SKM-1 treated with dmso at 0.1 percent for 144 hours (cell line): Measurements from ENCODE around the gene MSMO1.

Source experiments
- DNase-seq: peaks from one replicate; lab custom pipeline; 2025; ENCODE audit not compliant: unreplicated experiment; lab: John Stamatoyannopoulos, UW

MSMO1 gene

DNA sequence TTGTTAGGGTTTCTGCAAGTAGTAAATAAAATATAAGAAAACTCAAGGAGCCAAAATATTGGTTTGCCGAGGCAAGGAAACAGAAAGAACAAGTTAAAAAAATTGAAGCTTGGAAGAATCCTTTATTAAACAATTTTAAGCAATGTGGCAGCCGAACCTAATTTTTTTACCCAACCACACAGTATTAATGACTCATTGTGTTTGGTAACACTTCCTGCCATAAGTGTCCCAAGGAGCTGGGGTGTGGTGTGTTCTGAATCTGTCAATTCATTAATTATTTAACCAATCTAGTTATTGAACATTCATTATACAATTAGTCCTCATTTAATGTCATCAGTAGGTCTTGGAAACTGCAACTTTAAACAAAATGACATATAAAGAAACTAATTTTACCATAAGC, 32.0 kb downstream of the MSMO1 start:
- DNase-seq = no peak

DNA sequence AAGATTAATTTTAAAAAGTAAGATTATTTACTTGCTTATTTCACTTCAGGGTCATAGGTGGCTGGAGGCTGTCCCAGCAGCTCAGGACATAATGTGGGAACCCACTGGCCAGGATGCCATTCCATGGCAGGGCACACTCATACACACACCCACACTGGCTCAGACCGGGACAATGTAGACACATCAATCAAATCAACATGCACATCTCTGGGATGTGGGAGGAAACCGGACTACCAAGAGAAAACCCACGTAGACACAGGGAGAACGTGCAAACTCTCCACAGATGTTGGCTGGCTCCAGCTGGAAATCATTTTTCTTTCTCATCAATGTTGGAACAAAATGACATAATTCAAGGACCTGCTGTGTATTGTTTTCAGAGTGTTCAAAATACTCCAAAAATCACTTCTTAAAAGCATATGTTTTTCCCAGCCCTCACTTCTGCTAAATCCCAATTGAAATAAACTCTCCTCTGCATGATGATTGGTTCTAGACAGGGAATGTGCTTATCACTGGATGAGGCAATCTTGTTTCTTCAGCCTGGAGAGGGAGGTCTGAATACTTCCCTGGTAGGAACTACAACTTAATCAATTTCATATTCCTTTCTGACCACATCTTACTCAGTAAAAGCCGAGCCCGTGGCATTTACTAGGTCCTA, 32.7 kb downstream of the MSMO1 start:
- no peak for DNase-seq

DNA sequence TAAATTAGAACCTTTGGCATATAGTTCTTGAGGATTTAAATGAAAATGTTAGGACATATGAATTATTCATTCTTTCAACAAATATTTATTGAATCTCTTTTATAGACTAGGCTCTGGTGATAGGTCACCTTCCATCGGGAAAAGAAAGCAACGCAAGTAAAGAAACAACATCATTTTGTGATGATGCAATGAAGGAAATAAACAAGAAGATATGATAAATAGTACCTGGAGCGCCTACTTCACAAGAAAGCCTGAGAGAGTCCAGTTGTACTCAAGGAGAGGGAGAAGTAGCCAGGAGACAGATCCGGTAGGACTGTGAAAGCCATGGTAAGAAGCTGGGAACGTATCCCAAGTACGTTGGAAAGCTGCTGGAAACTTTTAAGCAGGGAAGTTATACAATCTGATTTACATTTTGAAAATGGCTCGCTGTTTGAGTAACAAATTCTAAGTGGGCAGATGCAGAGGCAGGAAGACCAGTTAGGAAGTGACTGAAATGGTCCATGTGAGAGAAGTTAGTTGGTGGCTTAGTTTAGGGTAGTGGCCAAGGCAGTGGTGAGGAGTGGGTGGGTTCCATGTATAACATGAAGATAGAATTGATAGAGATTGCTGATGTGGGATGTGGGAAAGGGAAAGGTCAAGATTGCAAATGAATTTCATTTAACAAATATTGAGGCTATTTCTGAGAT, 33.7 kb downstream of the MSMO1 start:
- DNase-seq = no peak

- no peak for DNase-seq
These were observed 34.3 kb downstream of the MSMO1 start for GRCh38 chr4:165361810-165362209.

DNA sequence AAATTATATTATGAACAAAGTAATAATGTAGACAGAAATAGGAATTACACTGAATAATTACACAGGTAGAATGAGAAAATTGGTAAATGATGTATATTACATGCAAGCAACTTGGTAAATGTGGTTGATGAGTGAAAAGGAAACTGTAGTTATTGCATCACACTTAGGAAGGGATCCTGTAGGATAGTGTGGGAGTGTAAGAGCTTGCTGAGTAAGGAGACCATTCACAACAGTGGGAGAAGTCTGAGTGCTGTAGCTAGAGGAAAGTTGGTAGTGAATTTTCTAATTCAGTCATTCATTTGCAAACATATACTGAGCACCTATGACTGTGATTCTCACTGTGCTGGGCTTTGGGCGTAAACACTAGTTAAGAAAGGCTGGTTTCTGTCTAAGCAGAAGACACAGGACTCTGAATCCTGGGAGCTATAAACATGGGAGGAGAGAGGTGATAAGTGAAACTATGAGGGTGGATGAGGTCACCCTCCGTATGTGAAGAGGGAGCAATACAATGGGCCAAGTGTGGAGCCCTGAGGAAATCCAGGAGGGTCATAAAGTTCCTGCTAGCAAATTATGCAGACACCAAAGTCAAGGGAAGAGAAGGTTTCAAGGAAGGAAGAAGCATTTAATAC, 37.1 kb downstream of the MSMO1 start:
- DNase-seq = no peak

DNA sequence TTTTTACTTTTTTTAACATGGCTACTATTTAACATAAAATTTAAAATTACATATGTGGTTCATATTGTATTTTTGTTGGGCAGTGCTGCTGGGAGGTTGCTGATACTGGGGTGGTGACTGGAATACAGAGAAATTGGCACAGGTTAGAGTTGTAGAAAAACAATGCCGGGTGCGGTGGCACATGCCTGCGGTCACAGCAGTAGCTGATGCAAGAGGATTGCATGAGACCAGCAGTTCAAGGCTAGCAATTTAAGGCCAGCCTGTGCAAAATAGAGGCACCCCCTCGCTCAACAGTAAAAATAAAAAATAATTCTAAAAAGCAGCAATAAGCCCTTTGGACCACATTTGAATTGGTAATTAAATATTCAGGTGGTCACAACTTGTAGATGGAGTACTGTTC, 39.6 kb downstream of the MSMO1 start:
- no peak for DNase-seq

DNA sequence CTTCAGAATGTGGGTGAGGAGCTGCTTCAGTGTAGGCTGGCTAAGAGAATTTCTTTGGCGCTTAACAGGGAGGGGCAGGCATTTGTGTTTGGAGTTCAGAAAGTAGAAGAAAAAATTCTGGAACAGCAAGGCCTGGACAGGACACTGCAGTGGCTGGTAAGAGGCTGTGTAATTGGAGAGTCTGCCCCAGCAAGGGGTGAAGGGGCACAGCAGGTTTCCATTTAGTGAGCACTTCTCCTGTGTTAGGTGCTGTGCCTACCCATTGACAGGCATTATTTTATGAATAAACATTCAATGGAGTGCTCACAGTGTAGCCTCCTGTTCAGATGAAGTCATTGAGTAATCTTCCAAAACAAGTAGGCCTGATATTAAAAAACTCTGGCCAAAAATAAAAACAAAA, 40.6 kb downstream of the MSMO1 start:
- DNase-seq = no peak

DNA sequence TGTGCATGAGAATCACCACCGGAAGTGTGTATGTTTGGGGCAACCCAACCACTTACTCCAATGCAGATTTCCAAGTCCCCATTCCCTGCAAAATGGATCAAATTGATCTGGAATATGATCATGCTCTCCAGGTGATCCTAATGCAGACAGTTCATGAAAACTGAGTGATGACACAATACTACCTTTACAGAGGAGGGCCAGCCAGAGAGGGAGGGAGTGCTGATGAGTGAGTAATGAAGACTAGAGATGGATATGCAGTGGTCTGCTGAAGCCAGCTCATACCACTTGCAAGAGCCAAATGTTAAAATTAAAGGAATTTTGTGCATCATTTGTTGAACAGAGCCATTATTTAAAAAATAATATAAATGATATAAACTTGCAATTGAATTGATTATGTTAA, 41.1 kb downstream of the MSMO1 start:
- DNase-seq = no peak

DNA sequence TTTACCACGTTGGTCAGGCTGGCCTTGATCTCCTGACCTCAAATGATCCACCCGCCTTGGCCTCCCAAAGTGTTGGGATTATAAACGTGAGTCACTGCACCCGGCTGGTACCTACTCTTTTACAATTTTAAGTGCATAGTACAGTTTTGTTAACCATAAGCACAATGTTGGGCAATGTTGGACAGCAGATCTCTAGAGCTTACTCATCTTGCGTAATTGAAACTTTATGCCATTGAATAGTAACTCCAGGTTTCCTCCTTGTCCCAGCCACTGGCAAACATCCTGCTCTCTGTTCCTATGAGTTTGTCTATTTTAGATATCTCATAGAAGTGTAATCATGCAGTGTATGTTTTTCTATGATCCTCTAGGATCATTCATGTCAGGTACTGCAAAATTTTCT, 42.1 kb downstream of the MSMO1 start:
- DNase-seq = peak; percentile 50

GRCh38 chr4:165370530-165370929, 43.1 kb downstream of the MSMO1 start:
- DNase-seq = no peak

DNA sequence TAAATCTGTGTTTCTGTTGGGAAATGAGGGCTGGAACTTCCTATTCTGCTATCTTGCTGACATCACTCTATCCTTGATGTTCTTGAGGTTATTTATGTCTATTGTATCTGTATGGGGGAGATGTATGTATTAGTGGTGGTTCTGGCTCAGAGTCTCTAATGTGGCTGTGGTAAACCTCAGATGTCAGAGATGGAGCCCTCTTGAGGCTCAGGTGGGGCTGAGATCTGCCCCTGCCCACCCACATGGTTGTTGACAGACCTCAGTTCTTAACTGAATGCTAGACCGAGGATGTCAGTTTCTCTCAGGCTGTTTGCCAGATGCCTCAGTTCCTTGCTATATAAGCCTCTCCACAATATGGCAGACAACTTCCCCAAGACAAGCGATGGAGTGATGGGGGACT, 48.0 kb downstream of the MSMO1 start:
- DNase-seq = no peak

- no peak for DNase-seq
These were observed 50.9 kb downstream of the MSMO1 start for GRCh38 chr4:165378398-165378744.

DNA sequence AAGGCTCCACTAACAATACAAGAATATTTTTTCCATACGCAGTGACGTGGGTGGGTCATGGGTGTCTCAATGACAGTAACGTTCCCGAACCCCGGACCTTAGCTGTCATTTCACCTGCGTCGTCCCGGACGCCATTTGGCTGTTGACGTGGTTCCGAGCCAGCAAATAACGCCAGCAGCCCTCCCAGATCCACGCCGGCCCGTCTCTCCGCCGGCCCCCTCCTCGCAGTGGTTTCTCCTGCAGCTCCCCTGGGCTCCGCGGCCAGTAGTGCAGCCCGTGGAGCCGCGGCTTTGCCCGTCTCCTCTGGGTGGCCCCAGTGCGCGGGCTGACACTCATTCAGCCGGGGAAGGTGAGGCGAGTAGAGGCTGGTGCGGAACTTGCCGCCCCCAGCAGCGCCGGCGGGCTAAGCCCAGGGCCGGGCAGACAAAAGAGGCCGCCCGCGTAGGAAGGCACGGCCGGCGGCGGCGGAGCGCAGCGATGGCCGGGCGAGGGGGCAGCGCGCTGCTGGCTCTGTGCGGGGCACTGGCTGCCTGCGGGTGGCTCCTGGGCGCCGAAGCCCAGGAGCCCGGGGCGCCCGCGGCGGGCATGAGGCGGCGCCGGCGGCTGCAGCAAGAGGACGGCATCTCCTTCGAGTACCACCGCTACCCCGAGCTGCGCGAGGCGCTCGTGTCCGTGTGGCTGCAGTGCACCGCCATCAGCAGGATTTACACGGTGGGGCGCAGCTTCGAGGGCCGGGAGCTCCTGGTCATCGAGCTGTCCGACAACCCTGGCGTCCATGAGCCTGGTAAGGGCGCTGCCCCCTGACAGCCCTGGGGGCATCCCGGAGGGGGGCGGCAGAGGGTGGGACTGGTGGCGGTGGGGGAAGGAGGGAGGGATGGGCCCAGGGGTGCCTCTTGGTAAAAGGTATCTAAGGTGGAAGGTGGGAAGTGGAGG, 51.5 kb downstream of the MSMO1 start, which contains the start of gene CPE:
Gene CPE (plus strand): TSS at position 264 of the 933 bp plus-strand sequence. CDS start 214 bp downstream, at position 478.
- peak; percentile 81 for DNase-seq

- no peak for DNase-seq
These were observed 52.2 kb downstream of the MSMO1 start for GRCh38 chr4:165379678-165380064.

DNA sequence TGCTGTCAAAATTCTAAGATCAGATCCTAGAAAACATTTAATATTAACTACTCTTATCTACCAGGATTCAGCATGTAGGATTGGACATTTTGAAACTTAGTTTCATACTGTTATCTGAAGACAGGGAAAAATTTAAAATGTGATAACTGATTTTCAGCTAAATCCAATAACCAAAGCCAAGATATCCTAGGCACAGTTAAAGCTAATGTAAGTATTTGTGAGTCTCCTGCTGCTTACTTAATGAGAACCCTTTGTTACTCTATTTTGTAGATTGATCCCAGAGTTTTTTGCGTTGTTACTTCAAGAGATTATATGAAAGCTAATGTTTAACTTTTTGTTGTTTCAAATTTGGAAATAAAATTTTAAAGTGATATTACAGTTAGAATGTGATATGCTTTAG, 53.3 kb downstream of the MSMO1 start:
- DNase-seq = no peak

DNA sequence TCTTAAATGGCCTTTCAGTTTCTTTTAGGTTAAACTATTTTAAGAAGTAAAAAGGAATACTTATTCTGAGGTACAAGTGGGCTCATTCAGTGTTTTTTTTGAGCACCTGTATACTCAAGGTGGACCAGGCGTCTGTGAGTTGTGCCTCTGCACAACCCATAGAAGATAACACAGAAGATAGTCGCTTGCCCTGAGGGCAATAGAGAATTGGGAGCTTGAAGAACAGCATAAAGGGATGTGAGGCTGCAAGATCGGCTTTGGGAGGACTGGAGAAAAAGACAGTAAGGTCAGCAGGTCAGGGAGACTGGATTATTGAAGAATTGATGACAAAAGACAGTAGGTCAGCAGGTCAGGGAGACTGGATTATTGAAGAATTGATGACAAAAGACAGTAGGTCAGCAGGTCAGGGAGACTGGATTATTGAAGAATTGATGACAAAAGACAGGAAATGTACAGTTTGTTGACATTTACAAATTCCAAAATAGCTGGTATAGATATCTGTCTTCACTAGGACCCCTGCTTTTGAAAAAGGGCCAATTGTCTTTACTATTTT, 54.4 kb downstream of the MSMO1 start:
- no peak for DNase-seq

- no peak for DNase-seq
These were observed 55.2 kb downstream of the MSMO1 start for GRCh38 chr4:165382640-165383039.

- no peak for DNase-seq
These were observed 56.2 kb downstream of the MSMO1 start for GRCh38 chr4:165383591-165384073.

DNA sequence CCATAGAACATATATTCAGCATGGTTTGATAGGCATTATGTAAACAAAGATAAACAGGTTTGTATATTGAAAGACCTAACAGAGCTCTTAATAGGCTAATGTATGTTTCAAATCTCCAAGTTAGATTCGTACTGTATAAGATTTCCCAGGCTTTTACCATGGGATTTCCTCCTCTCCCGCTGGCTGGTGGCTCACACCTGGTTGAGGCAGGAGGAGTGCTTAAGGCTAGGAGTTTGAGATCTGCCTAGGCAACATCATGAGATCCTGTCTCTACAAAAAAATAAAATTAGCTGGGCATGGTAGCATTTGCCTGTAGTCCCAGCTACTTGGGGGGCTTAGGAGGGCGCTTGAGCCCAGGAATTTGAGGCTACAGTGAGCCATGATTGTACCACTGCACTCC, 56.7 kb downstream of the MSMO1 start:
- no peak for DNase-seq

DNA sequence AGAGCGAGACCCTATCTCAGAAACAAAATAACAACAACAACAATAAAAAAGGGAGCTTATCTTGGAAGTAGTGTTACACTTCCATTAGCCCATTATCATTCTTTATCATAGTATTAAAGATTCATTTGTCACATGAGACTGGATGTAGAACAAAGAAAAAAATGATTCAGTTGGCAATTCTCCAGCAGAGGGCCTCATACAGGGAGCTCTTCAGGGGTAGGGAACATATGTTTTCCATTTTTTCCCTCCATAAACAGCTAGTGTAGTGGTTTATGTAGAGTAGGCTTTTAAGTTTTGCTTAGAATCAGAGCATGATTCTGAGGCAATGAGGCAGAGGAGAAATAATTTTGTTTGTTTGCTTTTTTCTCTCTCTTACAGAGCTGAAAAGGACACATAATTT, 57.1 kb downstream of the MSMO1 start:
- DNase-seq = no peak

- no peak for DNase-seq
These were observed 57.7 kb downstream of the MSMO1 start for GRCh38 chr4:165385126-165385525.
